OCI-LY3 (cell line): ENCODE measurements around the gene ABCC12.

Experiments
- CTCF ChIP-seq: fragments of 200-600, 300-600 bp; sonication (generic); IDR thresholded peaks from 2 replicates; pipeline ENCODE4 v1.5.1; 2014; ENCODE audit warnings: antibody characterized with exemption, low read length, low read depth
- EZH2phosphoT487 ChIP-seq: fragments of 200-600 bp; shearing (Covaris generic); IDR thresholded peaks from 2 replicates; pipeline ENCODE4 v1.6.1; 2018; ENCODE audit warnings: antibody characterized with exemption, mixed run types, low read depth

GRCh38 chr16:48157794-48158193 is 2.0 kb upstream of the ABCC12 start:
- TF ChIP-seq CTCF: no peak
- TF ChIP-seq EZH2phosphoT487: no peak
